Suppressor macrophage (primary cell): ENCODE data around the gene DTNB.
A peak's percentile ranks its signal among the peaks of the same experiment; 100 is the strongest.
"Not testable (repeated sequence)": the region's sequence is repeated elsewhere in the genome, so short reads cannot be mapped to it uniquely, and the experiment has no call there.

ENCODE experiments used
- DNase-seq, 4 experiments: peaks; one replicate each; pipeline ENCODE4 v3.0.0-alpha.2; 2020 to 2022

DTNB gene

GRCh38 chr2:25411753-25412152 is 261.6 kb downstream of the DTNB start:
- no peak for DNase-seq

- DNase-seq: no peak
These were observed 262.1 kb downstream of the DTNB start for GRCh38 chr2:25411281-25411680.

- no peak for DNase-seq
These were observed 263.0 kb downstream of the DTNB start for GRCh38 chr2:25410370-25410769.

GRCh38 chr2:25409468-25409867 is 263.9 kb downstream of the DTNB start:
- DNase-seq: peak in 3 of 4 experiments; percentile 13 to 45 (median 38)

- DNase-seq: no peak
These were observed 264.3 kb downstream of the DTNB start for GRCh38 chr2:25409044-25409443.

GRCh38 chr2:25405611-25406295 is 267.6 kb downstream of the DTNB start:
- no peak for DNase-seq

- not testable (repeated sequence) for DNase-seq
These were observed 270.1 kb downstream of the DTNB start for GRCh38 chr2:25403120-25403760.

GRCh38 chr2:25402477-25402876 is 270.9 kb downstream of the DTNB start:
- DNase-seq: no peak

GRCh38 chr2:25401307-25402026 is 271.9 kb downstream of the DTNB start:
- no peak for DNase-seq

- DNase-seq: no peak
These were observed 272.7 kb downstream of the DTNB start for GRCh38 chr2:25400576-25401216.

- DNase-seq: no peak
These were observed 273.2 kb downstream of the DTNB start for GRCh38 chr2:25400169-25400568.

GRCh38 chr2:25398534-25398933 is 274.8 kb downstream of the DTNB start:
- DNase-seq: no peak

- DNase-seq: no peak
These were observed 275.6 kb downstream of the DTNB start for GRCh38 chr2:25397777-25398176.

- no peak for DNase-seq
These were observed 284.2 kb downstream of the DTNB start for GRCh38 chr2:25389161-25389560.

GRCh38 chr2:25388491-25388890 is 284.9 kb downstream of the DTNB start:
- no peak for DNase-seq

- DNase-seq: no peak
These were observed 285.4 kb downstream of the DTNB start for GRCh38 chr2:25387876-25388449.

- no peak for DNase-seq
These were observed 286.2 kb downstream of the DTNB start for GRCh38 chr2:25386971-25387875.

GRCh38 chr2:25385910-25386309 is 287.5 kb downstream of the DTNB start:
- no peak for DNase-seq

- DNase-seq: no peak
These were observed 289.6 kb downstream of the DTNB start for GRCh38 chr2:25383806-25384205.

GRCh38 chr2:25381502-25381901 is 291.9 kb downstream of the DTNB start:
- DNase-seq: peak; percentile 50 to 77 (median 70)

GRCh38 chr2:25380586-25381375 is 292.6 kb downstream of the DTNB start:
- no peak for DNase-seq
